OCI-LY1 (cell line): Measurements from ENCODE around the gene CCDC57.

ENCODE experiments used
- H2AFZ ChIP-seq: fragments of 200-600 bp; sonication (generic), shearing (Covaris generic); 2 replicates; pipeline ENCODE4 v1.6.0; 2014; ENCODE audit warnings: antibody characterized with exemption, mild to moderate bottlenecking, low read length
- H3F3A ChIP-seq: fragments of 200-600 bp; sonication (generic), shearing (Covaris generic); 2 replicates; pipeline ENCODE4 v1.6.0; 2014; ENCODE audit warnings: mild to moderate bottlenecking, antibody characterized with exemption, low read length, moderate library complexity; ENCODE audit not compliant: insufficient read depth
- H3K27ac ChIP-seq: fragments of 200-600 bp; sonication (generic); 2 replicates; pipeline ENCODE4 v1.5.1; 2014; ENCODE audit warnings: low read length, mixed run types, mild to moderate bottlenecking, low read depth; ENCODE audit not compliant: poor library complexity, severe bottlenecking
- H3K27me3 ChIP-seq: fragments of 200-600 bp; sonication (generic); 2 replicates; pipeline ENCODE4 v1.6.0; 2014; ENCODE audit warnings: antibody characterized with exemption, mild to moderate bottlenecking, low read length, moderate library complexity; ENCODE audit not compliant: insufficient read depth
- H3K36me3 ChIP-seq: fragments of 200-600 bp; sonication (generic); 2 replicates; pipeline ENCODE4 v1.6.1; 2014; ENCODE audit warnings: mild to moderate bottlenecking, antibody characterized with exemption, low read length, moderate library complexity, mixed read lengths; ENCODE audit not compliant: insufficient read depth
- H3K4me1 ChIP-seq: fragments of 200-600 bp; sonication (generic); 2 replicates; pipeline ENCODE4 v1.5.1; 2014; ENCODE audit warnings: mild to moderate bottlenecking, low read length, moderate library complexity; ENCODE audit not compliant: insufficient read depth, severe bottlenecking
- H3K4me2 ChIP-seq: fragments of 200-600 bp; sonication (generic), shearing (Covaris generic); 2 replicates; pipeline ENCODE4 v1.6.1; 2014; ENCODE audit warnings: low read length
- H3K4me3 ChIP-seq: fragments of 200-600 bp; sonication (generic); 2 replicates; pipeline ENCODE4 v1.5.1; 2014; ENCODE audit warnings: low read length, low read depth, mild to moderate bottlenecking, mixed read lengths; ENCODE audit not compliant: poor library complexity, severe bottlenecking
- H3K79me2 ChIP-seq: fragments of 200-600 bp; shearing (Covaris generic); 2 replicates; pipeline ENCODE4 v1.6.1; 2016; ENCODE audit warnings: mixed run types, low read length, mixed read lengths; ENCODE audit not compliant: insufficient read depth
- H3K9ac ChIP-seq: fragments of 200-600 bp; sonication (generic), shearing (Covaris generic); 2 replicates; pipeline ENCODE4 v1.6.1; 2014; ENCODE audit warnings: mild to moderate bottlenecking, low read length, mixed read lengths
- H3K9me2 ChIP-seq: fragments of 200-600 bp; sonication (generic), shearing (Covaris generic); 2 replicates; pipeline ENCODE4 v1.6.1; 2014; ENCODE audit warnings: low read depth, mild to moderate bottlenecking, low read length, mixed read lengths
- H3K9me3 ChIP-seq: fragments of 200-600 bp; shearing (Covaris generic); 2 replicates; pipeline ENCODE4 v1.6.1; 2014; ENCODE audit warnings: low read length, mixed read lengths
- H4K20me1 ChIP-seq: fragments of 200-600 bp; sonication (generic), shearing (Covaris generic); 2 replicates; pipeline ENCODE4 v1.6.0; 2016; ENCODE audit warnings: mild to moderate bottlenecking, low read length; ENCODE audit not compliant: insufficient read depth
- EZH2 ChIP-seq: fragments of 200-600 bp; sonication (generic), shearing (Covaris generic); IDR thresholded peaks from 2 replicates; pipeline ENCODE4 v1.8.0; 2017; ENCODE audit warnings: borderline replicate concordance, mixed run types, mild to moderate bottlenecking, antibody characterized with exemption, low read length, moderate library complexity, mixed read lengths
- TF ChIP-seq, protein P1 (sequence below): fragments of 200-600 bp; sonication (generic), shearing (Covaris generic); IDR thresholded peaks from 2 replicates; pipeline ENCODE4 v1.5.1; 2017; ENCODE audit warnings: mild to moderate bottlenecking, antibody characterized with exemption, low read length, moderate library complexity, mixed read lengths

CCDC57 gene

DNA sequence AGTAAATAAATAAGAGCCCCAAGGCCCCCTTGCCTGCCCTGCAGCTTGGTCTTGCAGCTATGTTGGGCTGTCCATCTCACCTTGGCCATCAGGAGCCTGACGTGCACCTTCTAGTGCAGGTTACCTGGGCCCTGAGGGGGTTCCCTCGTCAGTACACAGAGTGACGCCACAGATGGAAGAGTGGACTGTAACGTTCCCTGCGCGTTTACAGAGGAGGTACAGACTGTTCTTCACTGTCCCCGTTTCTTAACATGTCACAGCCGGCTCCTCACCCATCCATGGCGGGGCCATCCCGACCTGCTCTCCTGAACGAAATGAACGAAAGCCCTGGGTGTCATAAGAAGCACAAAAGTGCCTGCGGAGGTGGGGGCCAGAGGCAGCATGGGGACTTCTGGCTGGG is 98.7 kb downstream of the CCDC57 start:
- no peak overlapping the region for H2AFZ ChIP-seq
- no peaks in the 10 kb centered on the region for H3F3A ChIP-seq
- H3K27me3 ChIP-seq, result peaks cover 13% of the 10 kb centered on the region; the same call in 1 of the 2 replicates
- no peaks in the 10 kb centered on the region for H3K4me1 ChIP-seq
- H3K79me2 ChIP-seq, result no peaks in the 10 kb centered on the region
- H3K4me3 ChIP-seq, result no peak overlapping the region
- no peak overlapping the region for H3K9ac ChIP-seq
- no peak overlapping the region for H3K4me2 ChIP-seq
- no peaks in the 10 kb centered on the region for H3K9me3 ChIP-seq
- no peaks in the 10 kb centered on the region for H4K20me1 ChIP-seq
- H3K36me3 ChIP-seq, result no peaks in the 10 kb centered on the region
- no peak overlapping the region for H3K27ac ChIP-seq
- TF ChIP-seq, protein P1, sequence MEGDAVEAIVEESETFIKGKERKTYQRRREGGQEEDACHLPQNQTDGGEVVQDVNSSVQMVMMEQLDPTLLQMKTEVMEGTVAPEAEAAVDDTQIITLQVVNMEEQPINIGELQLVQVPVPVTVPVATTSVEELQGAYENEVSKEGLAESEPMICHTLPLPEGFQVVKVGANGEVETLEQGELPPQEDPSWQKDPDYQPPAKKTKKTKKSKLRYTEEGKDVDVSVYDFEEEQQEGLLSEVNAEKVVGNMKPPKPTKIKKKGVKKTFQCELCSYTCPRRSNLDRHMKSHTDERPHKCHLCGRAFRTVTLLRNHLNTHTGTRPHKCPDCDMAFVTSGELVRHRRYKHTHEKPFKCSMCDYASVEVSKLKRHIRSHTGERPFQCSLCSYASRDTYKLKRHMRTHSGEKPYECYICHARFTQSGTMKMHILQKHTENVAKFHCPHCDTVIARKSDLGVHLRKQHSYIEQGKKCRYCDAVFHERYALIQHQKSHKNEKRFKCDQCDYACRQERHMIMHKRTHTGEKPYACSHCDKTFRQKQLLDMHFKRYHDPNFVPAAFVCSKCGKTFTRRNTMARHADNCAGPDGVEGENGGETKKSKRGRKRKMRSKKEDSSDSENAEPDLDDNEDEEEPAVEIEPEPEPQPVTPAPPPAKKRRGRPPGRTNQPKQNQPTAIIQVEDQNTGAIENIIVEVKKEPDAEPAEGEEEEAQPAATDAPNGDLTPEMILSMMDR, result no peak
- no peak for TF ChIP-seq EZH2
- no peaks in the 10 kb centered on the region for H3K9me2 ChIP-seq

DNA sequence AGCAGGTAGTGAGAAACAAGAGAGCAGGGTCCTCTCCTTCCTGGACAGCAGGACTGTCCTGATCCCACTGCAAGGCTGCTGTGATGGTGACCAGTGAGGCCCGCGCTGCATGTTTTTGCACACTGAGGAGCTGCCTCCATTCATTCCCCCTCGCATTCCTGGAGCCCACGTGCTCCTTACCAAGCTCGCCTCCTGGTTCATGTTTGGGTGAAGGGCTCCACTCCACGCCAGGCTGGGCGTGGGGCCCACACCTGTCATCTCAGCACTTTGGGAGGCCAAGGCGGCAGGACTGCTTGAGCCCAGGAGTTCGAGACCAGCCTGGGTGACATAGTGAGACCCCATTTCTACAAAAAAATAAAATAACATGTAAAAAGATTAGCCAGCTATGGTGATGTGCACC is 99.2 kb downstream of the CCDC57 start:
- Histone ChIP-seq H2AFZ (no peak overlapping the region), H3F3A (no peaks in the 10 kb centered on the region), H3K27ac (no peak overlapping the region), H3K79me2 (no peaks in the 10 kb centered on the region), H3K36me3 (no peaks in the 10 kb centered on the region), H3K4me2 (no peak overlapping the region), H3K9me2 (no peaks in the 10 kb centered on the region), H3K27me3 (peaks cover 13% of the 10 kb centered on the region; the same call in 1 of the 2 replicates), H4K20me1 (no peaks in the 10 kb centered on the region), H3K4me1 (no peaks in the 10 kb centered on the region), H3K9me3 (no peaks in the 10 kb centered on the region), H3K9ac (no peak overlapping the region), H3K4me3 (no peak overlapping the region)
- TF ChIP-seq, protein P1, result no peak
- TF ChIP-seq EZH2, result no peak

DNA sequence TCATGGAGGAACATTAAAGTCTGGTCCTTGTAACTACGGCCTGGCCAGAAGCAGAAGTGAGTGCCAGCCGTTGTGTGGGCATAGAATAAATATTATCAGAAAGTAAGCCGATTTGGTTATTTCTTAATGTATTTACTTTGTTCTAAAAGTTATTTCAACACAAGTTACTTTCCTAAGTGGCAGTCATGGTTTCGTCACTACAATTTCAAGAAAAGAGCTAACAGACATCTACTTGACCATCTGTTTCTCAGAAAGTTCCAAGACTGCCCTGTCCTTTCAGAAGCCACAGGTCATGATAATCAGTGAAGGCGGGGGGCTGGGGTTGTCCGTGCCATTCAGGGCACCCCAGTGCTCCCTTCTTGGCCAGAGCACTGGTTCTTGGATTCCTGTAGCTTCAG is 99.7 kb downstream of the CCDC57 start:
- TF ChIP-seq EZH2, result no peak
- TF ChIP-seq, protein P1, result no peak
- Histone ChIP-seq H3K27ac (no peak overlapping the region), H3F3A (no peaks in the 10 kb centered on the region), H3K9ac (no peak overlapping the region), H3K4me1 (no peaks in the 10 kb centered on the region), H3K79me2 (no peaks in the 10 kb centered on the region), H3K4me2 (no peak overlapping the region), H4K20me1 (no peaks in the 10 kb centered on the region), H3K9me3 (no peaks in the 10 kb centered on the region), H3K4me3 (no peak overlapping the region), H3K9me2 (no peaks in the 10 kb centered on the region), H3K36me3 (no peaks in the 10 kb centered on the region), H2AFZ (no peak overlapping the region), H3K27me3 (peaks cover 13% of the 10 kb centered on the region; the same call in 1 of the 2 replicates)
